C4-2B (cell line): Measurements from ENCODE around the gene GPER1.

ENCODE experiments used
- H3K27ac ChIP-seq: fragments of 450-650 bp; 2 replicates; pipeline ENCODE4 v1.5.1; 2017
- CTCF ChIP-seq: fragments of 450-650 bp; conservative IDR thresholded peaks from 2 replicates; pipeline ENCODE4 v1.5.1; 2017; ENCODE audit warnings: mild to moderate bottlenecking
- ZFX ChIP-seq: fragments of 450-650 bp; IDR thresholded peaks from 2 replicates; pipeline ENCODE4 v1.6.1; 2017

The GPER1 gene

GRCh38 chr7:1092161-1092632 is 4.3 kb downstream of the GPER1 start:
- H3K27ac ChIP-seq: no peak overlapping the region
- TF ChIP-seq CTCF: no peak
- no peak for TF ChIP-seq ZFX

- H3K27ac ChIP-seq: no peak overlapping the region
- TF ChIP-seq ZFX: no peak
- TF ChIP-seq CTCF: no peak
These were observed 5.0 kb downstream of the GPER1 start for GRCh38 chr7:1092806-1093501.

- no peak overlapping the region for H3K27ac ChIP-seq
- TF ChIP-seq ZFX: no peak
- TF ChIP-seq CTCF: no peak
These were observed 5.6 kb downstream of the GPER1 start for GRCh38 chr7:1093502-1093843.

- H3K27ac ChIP-seq: no peak overlapping the region
- TF ChIP-seq ZFX: no peak
- TF ChIP-seq CTCF: no peak
These were observed 6.1 kb downstream of the GPER1 start for GRCh38 chr7:1093916-1094508.

GRCh38 chr7:1094870-1095269 is 7.0 kb downstream of the GPER1 start:
- no peak for TF ChIP-seq CTCF
- no peak for TF ChIP-seq ZFX
- H3K27ac ChIP-seq: no peak overlapping the region

- H3K27ac ChIP-seq: peak overlapping the region; percentile 73
- no peak for TF ChIP-seq ZFX
- no peak for TF ChIP-seq CTCF
These were observed 7.8 kb downstream of the GPER1 start for GRCh38 chr7:1095621-1096155.
